ENCODE data around the gene USP6NL.

USP6NL gene

DNA sequence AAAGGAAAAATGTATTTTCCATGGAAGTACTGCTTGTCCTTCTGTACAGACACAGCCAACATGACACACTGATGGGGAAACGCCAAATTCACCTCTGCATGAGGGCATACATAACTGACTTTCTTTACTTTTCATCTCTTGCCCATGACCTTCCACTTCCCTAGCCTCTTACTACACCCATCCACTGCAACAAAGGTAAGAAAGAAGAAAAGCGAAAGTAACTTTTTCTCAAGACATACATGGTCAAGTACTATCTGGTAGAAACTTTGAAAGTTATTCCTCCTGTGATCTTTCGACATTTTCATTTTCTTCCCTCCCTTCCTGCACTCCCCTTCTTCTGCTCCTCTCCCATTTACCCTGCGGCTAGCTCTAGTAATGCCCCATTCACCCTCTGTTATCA lies 130.8 kb downstream of the USP6NL start:
- TF ChIP-seq, protein P1, sequence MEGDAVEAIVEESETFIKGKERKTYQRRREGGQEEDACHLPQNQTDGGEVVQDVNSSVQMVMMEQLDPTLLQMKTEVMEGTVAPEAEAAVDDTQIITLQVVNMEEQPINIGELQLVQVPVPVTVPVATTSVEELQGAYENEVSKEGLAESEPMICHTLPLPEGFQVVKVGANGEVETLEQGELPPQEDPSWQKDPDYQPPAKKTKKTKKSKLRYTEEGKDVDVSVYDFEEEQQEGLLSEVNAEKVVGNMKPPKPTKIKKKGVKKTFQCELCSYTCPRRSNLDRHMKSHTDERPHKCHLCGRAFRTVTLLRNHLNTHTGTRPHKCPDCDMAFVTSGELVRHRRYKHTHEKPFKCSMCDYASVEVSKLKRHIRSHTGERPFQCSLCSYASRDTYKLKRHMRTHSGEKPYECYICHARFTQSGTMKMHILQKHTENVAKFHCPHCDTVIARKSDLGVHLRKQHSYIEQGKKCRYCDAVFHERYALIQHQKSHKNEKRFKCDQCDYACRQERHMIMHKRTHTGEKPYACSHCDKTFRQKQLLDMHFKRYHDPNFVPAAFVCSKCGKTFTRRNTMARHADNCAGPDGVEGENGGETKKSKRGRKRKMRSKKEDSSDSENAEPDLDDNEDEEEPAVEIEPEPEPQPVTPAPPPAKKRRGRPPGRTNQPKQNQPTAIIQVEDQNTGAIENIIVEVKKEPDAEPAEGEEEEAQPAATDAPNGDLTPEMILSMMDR (conservative IDR thresholded peaks at IDR 0.05; ENCODE audit: low read depth, low read length) = no peak
- H3K4me1 ChIP-seq (ENCODE audit: low read depth, poor library complexity, severe bottlenecking) = no peaks in the 10 kb centered on the region
- H3K27me3 ChIP-seq (ENCODE audit: insufficient read depth, low read depth) = no peaks in the 10 kb centered on the region
- H3K9ac ChIP-seq = no peak overlapping the region
- no peak overlapping the region for H3K27ac ChIP-seq
- no peaks in the 10 kb centered on the region for H4K20me1 ChIP-seq (ENCODE audit: insufficient read depth)
- no peaks in the 10 kb centered on the region for H3K79me2 ChIP-seq (ENCODE audit: insufficient read depth, low read depth)
- no peak overlapping the region for H3K4me3 ChIP-seq (IDR thresholded peaks at IDR 0.05; ENCODE audit: insufficient read depth, low read depth, low read length)
- no peak overlapping the region for H3K4me2 ChIP-seq
- no peaks in the 10 kb centered on the region for H3K36me3 ChIP-seq (ENCODE audit: insufficient read depth)
- no peak overlapping the region for H2AFZ ChIP-seq (ENCODE audit: low read depth)

DNA sequence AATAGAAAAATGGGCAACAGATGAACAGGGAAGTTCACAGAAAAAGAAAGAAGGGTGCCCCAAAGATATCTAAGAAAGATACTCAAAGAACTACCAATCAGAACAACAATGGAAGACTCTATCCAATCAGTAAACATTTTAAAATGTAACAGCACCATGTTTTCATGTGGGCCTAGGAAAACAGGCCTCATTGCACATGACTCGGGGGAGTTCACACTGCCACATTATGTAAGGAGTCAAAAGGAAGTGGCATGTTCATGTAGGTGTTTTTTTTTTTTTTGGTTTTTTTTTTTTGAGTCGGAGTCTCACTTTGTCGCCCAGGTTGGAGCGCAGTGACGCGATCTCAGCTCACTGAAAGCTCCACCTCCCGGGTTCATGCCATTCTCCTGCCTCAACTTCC lies 132.2 kb downstream of the USP6NL start:
- Histone ChIP-seq H3K4me3 (IDR thresholded peaks at IDR 0.05; ENCODE audit: insufficient read depth, low read depth, low read length) (no peak overlapping the region), H2AFZ (ENCODE audit: low read depth) (no peak overlapping the region), H4K20me1 (ENCODE audit: insufficient read depth) (no peaks in the 10 kb centered on the region), H3K36me3 (ENCODE audit: insufficient read depth) (no peaks in the 10 kb centered on the region), H3K4me2 (no peak overlapping the region), H3K27ac (no peak overlapping the region), H3K4me1 (ENCODE audit: low read depth, poor library complexity, severe bottlenecking) (no peaks in the 10 kb centered on the region), H3K9ac (no peak overlapping the region), H3K27me3 (ENCODE audit: insufficient read depth, low read depth) (no peaks in the 10 kb centered on the region), H3K79me2 (ENCODE audit: insufficient read depth, low read depth) (no peaks in the 10 kb centered on the region)
- TF ChIP-seq, protein P1 (conservative IDR thresholded peaks at IDR 0.05; ENCODE audit: low read depth, low read length) = no peak

DNA sequence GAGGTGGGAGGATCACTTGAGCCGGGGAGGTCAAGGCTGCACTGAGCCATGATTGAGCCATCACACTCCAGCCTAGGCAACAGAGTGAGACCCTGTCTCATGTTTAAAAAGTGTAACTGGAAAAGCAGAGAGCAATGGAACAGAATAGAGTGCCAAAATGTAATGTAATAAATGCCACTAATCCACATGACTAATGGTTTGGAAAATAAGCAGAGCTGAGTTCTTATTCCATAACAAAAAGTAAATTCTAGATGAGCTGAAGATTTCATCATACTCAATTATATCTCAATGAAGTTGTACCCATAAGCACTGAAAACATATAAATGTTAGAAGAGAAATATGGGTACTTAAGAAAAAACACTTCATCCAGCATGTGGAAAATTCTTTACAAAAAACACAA lies 132.6 kb downstream of the USP6NL start:
- Histone ChIP-seq H3K36me3 (ENCODE audit: insufficient read depth) (no peaks in the 10 kb centered on the region), H3K27ac (no peak overlapping the region)

DNA sequence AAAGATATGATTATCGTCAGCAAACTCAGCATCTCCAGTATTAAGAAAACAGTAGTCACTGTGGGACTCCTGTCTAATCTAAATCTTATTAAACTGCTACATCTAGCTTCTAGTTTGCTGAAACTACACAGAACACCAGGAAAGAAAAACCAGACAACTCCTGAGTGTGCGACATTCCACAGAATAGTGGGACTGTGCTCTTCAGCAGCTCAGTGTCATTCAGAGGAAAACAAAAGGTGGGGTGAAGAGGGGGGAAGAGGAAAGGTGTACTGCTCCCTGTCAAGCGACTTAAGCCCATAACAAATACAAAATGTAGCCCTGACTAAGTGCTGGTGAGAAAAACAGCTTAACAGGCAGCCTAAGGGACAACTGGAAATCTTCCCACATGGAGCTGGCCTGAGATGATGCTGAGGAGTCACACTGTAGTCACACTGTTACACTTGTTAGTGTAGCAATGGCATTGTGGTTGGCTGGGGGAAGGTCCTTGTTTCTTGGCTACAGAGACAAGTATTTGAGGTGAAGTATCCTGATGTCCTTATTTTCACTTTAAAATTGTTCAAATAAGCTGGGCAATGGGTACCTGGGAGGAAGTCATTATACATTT lies 135.5 kb downstream of the USP6NL start:
- TF ChIP-seq, protein P1 (conservative IDR thresholded peaks at IDR 0.05; ENCODE audit: low read depth, low read length) = no peak
- Histone ChIP-seq H3K27ac (no peak overlapping the region), H2AFZ (ENCODE audit: low read depth) (no peak overlapping the region), H4K20me1 (ENCODE audit: insufficient read depth) (no peaks in the 10 kb centered on the region), H3K79me2 (ENCODE audit: insufficient read depth, low read depth) (no peaks in the 10 kb centered on the region), H3K27me3 (ENCODE audit: insufficient read depth, low read depth) (no peaks in the 10 kb centered on the region), H3K4me2 (no peak overlapping the region), H3K36me3 (ENCODE audit: insufficient read depth) (no peaks in the 10 kb centered on the region), H3K4me1 (ENCODE audit: low read depth, poor library complexity, severe bottlenecking) (no peaks in the 10 kb centered on the region), H3K9ac (no peak overlapping the region), H3K4me3 (IDR thresholded peaks at IDR 0.05; ENCODE audit: insufficient read depth, low read depth, low read length) (no peak overlapping the region)

More for the DNA sequence above, 132.6 kb downstream of the USP6NL start:
- no peaks in the 10 kb centered on the region for H3K27me3 ChIP-seq (ENCODE audit: insufficient read depth, low read depth)
- no peaks in the 10 kb centered on the region for H3K4me1 ChIP-seq (ENCODE audit: low read depth, poor library complexity, severe bottlenecking)
- H2AFZ ChIP-seq (ENCODE audit: low read depth) = no peak overlapping the region
- no peaks in the 10 kb centered on the region for H4K20me1 ChIP-seq (ENCODE audit: insufficient read depth)
- TF ChIP-seq, protein P1 (conservative IDR thresholded peaks at IDR 0.05; ENCODE audit: low read depth, low read length) = no peak
- H3K4me2 ChIP-seq = no peak overlapping the region
- no peak overlapping the region for H3K9ac ChIP-seq
- H3K79me2 ChIP-seq (ENCODE audit: insufficient read depth, low read depth) = no peaks in the 10 kb centered on the region
- no peak overlapping the region for H3K4me3 ChIP-seq (IDR thresholded peaks at IDR 0.05; ENCODE audit: insufficient read depth, low read depth, low read length)

Data from KMS-11 (cell line).